Stimulated activated CD4-positive, alpha-beta T cell treated with anti-CD3 and anti-CD28 coated beads, Interleukin-1b, Interleukin-23, amount 100 ng/mL, for 4 hours (primary cell): ENCODE measurements around the gene LMO4.

Experiments used
- DNase-seq, 2 donors: peaks; one replicate each; pipeline ENCODE4 v3.0.0-alpha.2; 2020; ENCODE audit warnings: low read depth in 2 of 2

LMO4 gene, protein sequence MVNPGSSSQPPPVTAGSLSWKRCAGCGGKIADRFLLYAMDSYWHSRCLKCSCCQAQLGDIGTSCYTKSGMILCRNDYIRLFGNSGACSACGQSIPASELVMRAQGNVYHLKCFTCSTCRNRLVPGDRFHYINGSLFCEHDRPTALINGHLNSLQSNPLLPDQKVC

DNA sequence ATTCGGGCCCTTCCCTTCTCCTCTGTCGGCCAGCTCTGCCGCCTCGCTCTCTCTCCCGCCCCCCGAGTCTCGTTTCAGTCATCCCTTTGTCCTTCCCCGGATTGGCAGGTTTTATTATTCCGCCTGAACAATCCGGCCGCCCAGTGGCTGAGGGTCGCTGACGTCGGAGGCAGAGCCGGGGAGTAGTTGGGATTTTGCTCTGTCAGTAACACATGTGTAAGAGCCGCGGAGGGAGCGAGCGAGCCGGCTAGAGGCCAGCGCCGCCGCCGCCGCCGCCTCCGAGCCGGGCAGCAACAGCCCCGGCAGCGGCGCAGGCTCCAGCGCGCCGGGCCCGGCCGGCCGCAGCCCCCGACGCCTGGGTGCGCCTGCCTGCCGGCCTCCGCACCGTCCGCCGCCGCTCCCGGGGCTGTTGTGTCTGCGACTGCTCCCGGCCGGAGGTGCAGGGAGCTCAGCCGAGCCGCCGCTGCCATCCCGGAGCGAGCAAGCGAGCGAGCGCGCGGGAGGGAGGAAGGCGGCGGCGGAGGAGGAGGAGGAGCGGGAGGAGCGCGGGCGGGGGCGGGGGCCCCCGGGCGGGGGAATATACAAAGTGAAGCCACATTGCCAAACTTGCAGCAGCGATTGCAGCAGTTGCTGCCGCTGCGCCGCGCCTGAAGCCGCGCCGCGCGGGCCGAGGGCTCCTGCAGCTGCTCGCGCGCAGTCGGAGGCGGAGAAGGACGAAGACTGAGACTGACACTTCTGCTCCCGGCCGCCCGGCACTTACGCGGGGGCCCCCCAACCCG, at the start of gene LMO4:
TSS of gene LMO4 (plus strand) at position 609 of the 779 bp plus-strand sequence. CDS start 3,136 bp downstream, outside the sequence.
- DNase-seq: peak; percentile 59 to 65

DNA sequence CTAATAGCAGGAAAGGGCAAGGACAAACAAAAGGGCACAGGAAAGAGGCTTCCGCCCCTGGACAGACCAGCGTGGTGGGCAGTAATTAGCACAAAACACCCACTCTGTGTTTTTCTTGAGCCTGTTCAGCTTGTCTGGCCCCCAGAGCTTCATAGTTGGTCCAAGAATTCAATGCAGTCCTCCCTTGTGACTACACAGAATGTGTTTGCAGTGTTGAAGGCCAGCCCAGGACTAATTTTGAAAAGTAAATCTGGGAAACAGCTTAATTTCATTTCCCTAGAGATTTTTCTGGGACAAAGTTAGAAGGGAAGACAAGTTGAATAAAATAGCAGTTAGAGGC, 49.2 kb upstream of the LMO4 start:
- no peak for DNase-seq

DNA sequence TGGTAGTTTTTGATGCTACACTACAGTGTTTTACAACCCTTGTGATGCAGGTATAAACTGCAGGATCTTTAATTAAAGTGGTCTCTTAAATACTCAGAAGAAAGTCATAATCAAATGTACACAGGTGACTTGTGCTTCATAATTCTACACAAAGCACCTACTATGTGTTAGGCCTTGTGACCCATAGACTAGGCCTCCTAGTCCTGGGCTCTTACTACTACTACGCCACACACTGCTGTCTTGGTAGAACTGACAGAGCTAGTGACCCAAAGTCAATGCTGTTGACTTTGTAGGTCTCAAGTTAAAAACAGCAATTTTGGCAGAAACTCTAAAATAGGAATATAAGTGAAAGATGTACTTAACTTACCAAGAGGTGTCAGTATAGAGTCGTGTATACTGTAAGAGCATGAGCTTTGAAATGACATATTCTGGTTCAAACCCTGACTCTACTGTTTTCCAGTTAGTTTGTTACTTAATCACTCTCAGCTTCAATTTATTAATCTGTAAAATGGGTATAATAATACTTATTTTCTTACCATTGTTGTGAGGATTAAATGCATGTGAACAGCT, 48.6 kb upstream of the LMO4 start:
- no peak for DNase-seq

DNA sequence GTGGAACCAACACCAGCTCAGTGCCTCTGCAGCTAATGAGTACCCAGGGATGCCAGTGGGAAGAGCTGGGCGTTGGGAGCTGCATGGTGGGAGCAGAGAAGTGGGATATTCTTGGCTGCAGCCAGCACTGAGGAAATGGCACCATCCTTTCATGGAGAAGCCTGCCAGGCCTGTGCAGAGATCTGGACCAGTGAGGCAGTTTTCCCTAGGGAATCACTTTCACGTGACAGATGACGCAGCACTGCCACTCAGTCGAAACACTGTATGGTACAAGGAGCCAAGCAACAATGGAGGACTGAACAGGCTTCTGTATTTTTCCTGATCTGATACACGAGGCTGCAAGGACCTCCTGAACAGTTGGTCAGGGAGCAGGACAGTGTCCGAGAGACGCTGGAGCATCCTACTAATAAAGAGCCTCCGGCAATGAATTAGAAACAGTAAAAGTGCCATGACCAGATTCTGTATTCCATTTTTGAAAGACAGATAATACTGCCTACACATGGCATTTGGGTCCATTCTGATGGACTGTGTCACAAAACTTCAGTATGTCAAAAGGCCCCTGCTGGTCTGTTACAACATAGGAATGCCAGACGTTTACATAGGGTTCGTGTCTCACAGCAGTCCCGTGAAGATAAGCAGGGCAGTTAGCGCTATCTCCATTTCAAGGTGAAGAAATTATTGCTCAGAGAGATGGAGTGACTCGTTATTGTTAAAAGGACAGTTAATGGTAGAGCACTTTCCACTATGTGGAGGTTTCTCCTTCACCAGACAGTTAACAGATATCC, 44.0 kb upstream of the LMO4 start:
- no peak for DNase-seq

DNA sequence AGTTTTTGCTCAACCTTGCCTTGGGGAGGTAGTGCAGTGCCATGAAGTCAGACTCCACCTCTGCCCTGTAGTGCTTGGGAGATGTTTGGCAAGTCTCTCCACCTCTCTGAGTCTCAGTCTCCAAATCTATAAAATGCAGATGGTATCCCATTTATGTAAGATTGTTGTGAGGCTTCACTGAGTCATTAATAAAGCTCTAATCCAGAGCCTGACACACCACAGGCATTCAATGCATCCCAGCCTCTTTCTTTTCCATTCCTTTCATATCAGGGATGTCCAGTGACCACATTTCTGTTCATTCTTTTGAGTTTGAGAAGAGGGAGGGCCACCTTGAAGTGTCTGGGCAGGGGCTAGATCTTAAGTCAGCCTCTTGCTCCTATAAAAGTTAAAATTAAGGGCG, 37.6 kb upstream of the LMO4 start:
- no peak for DNase-seq

DNA sequence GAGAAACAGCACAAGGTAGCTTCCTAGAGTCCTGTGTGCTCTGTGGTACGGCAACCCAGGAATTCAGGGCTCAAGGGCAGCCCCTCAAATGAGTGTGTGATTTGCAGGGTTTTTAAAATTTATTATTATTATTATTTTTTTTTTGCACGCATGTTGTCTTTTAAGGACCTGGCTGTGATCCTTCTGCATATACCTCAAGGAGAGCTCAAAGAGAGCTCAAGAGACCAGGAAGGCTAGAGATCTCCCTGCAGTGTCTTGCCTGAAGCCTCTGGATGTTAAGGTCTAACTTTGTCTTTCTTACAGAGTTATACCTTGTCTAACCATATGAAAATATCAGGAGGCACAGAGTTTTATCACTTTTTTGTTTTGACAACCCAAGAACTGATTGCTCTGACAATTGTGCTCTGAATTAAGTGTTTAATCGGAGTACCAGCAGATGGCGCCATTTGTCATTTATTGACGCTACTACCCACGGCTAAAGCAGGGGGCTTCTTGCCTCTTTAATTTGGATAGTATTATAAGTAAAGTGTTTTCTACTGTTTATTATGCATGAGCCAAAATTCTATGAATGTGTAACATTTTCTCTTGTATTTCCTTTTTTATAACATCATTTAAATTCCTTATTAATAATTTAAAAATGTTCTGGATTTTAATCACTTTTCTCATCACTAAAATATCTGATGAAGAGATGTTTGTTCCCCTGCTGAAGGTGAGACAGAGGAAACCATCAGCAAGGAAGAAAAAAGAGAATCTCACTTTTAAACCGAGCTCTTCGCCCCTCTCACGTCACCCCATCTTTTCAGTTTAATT, 35.8 kb upstream of the LMO4 start:
- DNase-seq: peak; percentile 28 to 54

DNA sequence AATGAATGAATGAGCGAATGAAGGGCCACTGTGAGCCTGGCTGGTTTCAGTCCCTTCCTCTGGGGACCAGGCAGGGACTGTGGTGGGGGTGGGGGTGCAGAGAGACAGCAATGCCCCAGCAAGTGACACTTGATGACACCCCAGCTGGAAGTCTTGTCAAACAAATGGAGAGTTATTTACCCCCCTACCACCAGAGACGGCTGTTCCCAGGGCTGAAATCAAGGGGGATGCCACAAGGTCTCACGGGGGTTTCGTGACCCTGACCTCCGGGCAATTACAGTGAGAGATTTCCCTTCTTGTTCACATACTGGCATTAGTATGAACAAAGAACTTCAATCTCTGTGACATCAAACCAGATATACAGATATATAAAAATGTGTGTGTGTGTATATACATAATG, 34.0 kb upstream of the LMO4 start:
- DNase-seq: no peak

DNA sequence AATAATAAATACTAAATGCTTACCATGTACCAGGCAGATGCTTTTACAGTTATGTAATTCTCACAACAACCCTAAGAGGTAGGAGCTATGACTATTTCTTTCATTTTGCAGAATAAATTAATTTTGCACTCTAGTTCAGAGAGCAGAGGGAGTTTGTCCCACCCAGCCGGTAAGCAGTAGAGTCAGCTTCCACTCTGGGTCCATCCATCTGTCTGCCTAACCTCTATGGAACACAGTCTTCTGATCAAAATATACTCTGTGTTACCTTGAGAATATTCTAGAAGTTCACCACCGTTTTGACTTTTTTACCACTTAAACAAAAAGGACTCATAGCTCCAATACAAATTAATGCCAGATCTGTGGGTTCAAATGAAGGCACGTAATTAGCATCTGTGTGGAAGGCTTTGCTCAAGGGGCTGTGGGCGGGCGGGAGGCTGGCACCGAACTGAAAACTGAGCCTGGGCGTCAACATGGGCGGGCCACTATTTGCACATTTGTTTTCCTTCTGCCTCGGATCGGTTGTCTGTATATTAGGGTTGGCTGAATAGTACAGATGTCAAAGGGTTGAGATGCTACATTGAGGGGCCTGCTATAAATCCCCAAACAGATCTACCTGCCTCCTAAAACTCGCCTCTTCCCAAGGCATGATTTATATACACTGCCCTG, 33.1 kb upstream of the LMO4 start:
- no peak for DNase-seq

DNA sequence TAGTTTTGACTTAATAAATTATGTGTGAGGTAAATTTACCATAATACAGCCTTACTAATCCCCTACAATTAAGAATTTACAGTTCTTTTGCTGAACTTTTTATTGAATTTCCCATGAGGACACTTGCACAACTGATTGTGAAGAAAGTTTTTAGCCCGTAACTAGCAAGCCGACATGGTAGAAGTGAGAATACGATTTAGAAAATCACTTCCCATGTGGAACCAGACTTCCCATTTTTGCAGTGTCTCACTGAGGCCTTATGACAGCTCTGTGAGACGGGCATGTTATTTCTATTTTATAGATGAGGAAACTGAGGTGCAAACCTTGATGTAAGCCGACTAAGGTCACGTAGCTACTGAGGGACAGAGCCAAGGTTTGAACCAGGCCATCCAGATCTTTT, 32.5 kb upstream of the LMO4 start:
- DNase-seq: no peak

DNA sequence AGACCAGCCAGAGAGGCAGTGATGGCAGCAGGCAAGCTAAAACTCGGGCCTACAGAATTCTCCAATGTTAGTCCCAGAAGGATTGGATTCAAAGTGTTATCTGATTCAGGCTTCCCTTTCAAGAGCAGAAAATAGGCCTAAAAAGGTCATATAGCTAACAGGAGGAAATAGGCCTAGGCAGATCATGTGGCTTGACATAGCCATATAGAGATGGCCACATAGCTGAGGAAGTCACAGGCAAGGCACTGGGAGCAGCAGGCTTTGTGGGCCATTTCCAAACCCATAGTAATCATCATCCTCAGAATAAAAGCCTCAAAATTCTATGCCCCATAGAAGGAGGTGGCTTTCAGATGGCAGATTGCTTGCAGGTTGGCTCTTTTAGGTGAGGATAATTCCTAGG, 29.0 kb upstream of the LMO4 start:
- no peak for DNase-seq

DNA sequence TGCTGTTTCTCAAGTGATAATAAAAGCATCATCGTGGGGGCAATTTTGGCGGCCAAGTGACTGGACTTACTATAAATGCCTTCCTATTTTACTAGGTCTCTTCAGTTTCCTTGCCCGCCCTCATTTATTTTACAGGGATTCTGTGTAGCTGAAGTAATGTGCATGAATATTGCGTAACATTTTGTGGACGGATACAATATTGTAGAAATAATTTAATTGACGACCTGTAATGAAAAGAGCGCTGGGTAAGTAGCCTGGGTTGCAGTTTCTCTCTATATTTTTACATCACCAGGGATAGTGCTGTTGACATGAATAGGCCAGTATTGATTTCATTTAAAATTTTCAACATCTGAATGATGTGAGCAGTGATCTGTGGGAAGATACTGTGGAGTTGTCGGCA, 28.1 kb upstream of the LMO4 start:
- no peak for DNase-seq

DNA sequence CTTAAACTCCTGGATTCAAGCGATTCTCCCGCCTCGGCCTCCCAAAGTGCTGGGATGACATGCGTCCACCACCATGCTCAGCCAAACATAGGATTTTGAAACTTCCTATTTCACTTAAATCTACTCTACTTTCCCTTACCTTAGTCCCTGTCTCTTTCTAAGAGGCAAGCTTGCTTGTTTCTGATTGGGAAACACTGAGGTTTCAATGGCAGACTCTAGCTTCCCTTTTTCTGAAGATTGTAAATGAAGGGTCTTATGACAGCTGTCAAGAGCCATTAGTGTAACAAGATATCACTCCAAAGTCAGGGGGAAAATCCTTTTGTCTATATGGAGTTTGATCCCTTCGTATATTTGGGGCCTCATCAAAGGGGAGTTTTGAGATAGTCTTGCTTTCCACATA, 23.5 kb upstream of the LMO4 start:
- DNase-seq: no peak

DNA sequence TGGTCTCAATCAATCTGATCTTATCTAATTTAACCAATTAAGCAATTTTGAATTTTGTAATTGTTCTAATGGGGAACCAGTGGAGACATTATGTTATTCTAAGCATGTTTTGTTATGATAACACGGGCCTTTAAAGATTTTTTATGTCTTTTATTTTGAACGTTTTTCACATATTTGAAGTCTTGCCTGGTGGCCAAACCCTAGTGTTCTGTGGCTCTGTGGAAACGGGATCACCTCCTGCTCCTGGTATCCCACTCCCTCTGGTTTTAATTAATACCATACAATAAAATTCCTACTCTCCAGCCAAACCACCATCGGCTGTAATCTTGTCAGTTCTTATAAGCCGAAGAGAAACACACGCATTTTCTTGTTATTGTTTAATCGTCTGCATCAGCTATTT, 22.9 kb upstream of the LMO4 start:
- no peak for DNase-seq

DNA sequence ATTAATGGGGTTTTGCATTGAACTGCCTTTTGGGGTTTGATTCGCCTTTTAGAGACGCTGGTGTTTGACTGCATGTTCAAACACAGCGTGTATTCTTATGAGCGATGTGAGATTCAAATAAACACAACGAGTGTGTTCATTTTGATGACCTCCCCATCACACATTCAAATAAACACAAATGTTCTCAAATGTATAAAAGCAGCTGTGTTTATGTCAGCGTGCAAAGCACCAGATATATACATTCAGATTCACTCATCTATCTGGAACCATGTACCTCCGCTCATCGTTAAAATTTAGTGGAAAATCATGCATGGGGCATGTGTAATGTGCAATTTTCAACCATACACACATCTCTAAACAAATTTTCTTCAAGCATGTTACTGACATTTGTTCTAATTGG, 21.4 kb upstream of the LMO4 start:
- DNase-seq: no peak

DNA sequence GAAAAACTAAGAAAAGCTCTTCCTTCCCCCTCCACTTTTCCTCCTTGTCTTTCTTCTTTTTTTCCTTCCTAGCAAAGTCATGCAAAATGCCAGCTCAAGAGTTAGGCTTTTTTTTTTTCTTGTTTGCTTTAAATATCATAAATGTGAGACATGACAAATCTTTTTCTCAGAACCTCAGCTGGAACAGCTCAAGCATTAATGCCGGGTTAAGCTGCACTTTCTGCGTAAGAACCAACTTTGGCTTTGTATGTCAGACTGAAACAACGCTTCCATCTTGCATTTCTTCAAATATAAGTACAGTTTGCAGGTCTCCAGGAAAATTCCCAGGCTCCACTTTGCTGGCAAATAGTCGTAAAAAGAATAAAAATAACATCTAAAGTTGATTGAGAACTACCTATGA, 20.7 kb upstream of the LMO4 start:
- no peak for DNase-seq

DNA sequence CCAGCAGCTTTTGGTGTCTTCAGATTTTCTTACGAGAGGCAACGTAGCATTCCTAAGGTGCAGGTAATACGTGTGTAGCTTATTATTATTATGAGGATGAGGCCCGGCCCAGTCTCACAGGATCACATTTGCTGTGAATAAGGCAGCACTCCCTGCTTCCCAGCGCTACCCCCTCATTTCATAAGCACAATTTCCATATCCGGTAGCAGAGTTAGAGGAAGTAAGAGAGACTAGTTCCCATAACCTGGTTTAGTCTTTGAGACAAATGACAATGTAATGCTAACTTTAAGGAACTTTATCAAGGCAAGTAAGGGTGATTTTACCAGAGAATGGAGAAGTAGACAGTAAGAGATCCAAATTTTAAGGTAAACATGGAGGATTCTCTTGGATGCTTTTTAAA, 14.6 kb upstream of the LMO4 start:
- no peak for DNase-seq

DNA sequence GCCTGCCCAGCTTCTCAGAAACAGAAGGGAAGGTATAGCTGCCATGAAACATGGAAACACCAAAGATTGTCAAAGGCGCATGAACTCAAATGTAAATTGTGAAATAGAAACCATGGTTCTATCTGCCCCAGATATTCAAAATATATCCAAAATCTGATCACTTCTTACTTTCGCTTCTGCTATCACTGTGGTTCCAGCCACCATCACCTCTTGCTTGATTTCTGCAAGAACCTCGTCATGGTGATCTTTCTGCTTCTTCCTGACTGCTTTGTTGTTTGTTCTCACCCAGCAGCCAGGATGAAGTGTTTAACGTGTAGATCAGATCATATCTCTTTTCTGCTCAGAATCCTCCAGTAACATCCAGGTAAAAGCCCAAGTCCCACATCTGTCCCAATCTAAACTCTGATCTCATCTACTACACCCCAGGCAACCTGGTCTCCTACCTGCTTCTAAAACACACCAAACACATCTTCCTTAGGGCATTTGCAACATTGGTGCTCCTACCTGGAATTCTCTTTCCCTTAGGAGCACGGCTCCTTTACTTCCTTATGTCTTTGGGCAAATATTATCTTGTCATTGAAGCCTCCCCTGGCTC, 10.5 kb upstream of the LMO4 start:
- DNase-seq: no peak

DNA sequence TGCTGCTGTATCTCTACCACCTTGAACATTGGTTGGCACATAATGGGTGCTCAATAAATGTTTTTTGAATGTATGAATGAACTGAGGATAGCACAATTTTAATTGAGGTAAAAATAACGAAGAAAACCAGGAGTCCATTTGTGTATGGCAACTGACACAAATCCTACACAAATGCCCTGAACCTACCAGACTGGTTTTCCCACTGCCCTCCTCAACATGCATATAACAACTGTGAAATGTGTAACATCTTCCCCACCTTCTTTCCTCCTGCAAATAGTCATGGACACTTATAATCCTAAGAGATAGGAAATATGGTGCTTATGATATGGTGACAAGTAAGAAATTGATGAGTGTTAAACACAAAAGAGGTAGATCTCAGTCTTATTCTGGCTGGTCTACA, 9.9 kb upstream of the LMO4 start:
- no peak for DNase-seq

DNA sequence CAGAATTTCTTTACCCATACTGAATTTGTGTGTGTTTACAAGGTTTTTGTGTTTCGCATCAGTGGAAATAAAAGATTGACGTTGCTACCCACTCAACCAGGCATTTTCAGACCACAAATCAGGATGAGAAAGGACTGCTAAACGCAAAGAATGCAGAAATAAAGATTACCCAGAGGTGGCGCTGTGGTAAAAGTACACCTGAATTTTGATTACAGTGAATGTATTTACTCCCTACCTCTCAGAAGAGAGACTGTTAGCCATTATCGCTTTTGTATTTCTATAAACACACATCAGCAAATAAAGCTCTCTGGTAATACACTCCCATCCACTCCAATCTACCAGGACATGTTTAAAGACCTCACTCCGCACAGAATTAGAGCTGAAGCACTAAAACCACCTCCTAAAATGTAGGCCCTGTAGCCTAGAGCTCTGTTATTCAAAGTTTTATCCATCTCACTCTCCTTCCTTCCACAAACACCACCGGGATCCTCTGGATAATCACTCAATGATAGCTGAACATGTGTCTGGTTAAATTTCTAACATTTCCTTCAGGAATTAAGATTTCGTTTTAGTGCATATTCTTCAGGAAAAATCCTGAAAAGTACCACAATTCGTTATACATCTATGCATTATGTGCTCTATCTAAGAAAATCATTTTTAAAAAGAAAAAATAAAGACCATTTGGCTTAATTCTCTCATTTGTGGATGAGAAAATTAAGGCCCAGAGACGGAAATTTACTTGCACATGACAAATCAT, 2.5 kb upstream of the LMO4 start:
- peak in 1 of 2 donors; percentile 55 for DNase-seq
